Activated T-cell treated with anti-CD3 and anti-CD28 coated beads for 1 hour (primary cell): Measurements from ENCODE around the gene ITGA7.
A peak's percentile ranks its signal among the peaks of the same experiment; 100 is the strongest.

ENCODE experiments used
- DNase-seq: peaks from one replicate; pipeline ENCODE4 v3.0.0-alpha.2; 2020; ENCODE audit warnings: low read depth

ITGA7 gene

GRCh38 chr12:55718624-55719275 is 11.0 kb upstream of the ITGA7 start:
- no peak for DNase-seq

- DNase-seq, result no peak
Measured at GRCh38 chr12:55718015-55718414, 10.3 kb upstream of the ITGA7 start.

GRCh38 chr12:55717011-55718007 is 9.6 kb upstream of the ITGA7 start:
- no peak for DNase-seq

GRCh38 chr12:55716582-55716957 is 8.9 kb upstream of the ITGA7 start:
- DNase-seq, result no peak

- peak; percentile 88 for DNase-seq
Measured at GRCh38 chr12:55715833-55716581, 8.3 kb upstream of the ITGA7 start, which contains the start of gene BLOC1S1. Gene BLOC1S1 (plus strand): TSS chr12:55716046. CDS start chr12:55716052, 6 bp downstream.

- DNase-seq, result no peak
Measured at GRCh38 chr12:55715169-55715764, 7.6 kb upstream of the ITGA7 start.

GRCh38 chr12:55713721-55714120 is 6.0 kb upstream of the ITGA7 start:
- no peak for DNase-seq

- DNase-seq, result no peak
Measured at GRCh38 chr12:55712700-55713415, 5.2 kb upstream of the ITGA7 start.

- no peak for DNase-seq
Measured at GRCh38 chr12:55711786-55712553, 4.3 kb upstream of the ITGA7 start.

- DNase-seq, result no peak
Measured at GRCh38 chr12:55708695-55709233, 1.1 kb upstream of the ITGA7 start.

- no peak for DNase-seq
Measured at GRCh38 chr12:55707219-55707671, 459 bp downstream of the ITGA7 start.

GRCh38 chr12:55706568-55707218 is 1.0 kb downstream of the ITGA7 start:
- DNase-seq, result no peak

- DNase-seq, result no peak
Measured at GRCh38 chr12:55705782-55706402, 1.8 kb downstream of the ITGA7 start.

GRCh38 chr12:55704824-55705718 is 2.6 kb downstream of the ITGA7 start:
- DNase-seq, result no peak

- no peak for DNase-seq
Measured at GRCh38 chr12:55703901-55704761, 3.6 kb downstream of the ITGA7 start.

GRCh38 chr12:55703288-55703687 is 4.4 kb downstream of the ITGA7 start:
- no peak for DNase-seq

- no peak for DNase-seq
Measured at GRCh38 chr12:55702861-55703260, 4.8 kb downstream of the ITGA7 start.
